A673 (cell line): ENCODE measurements around the gene PAQR9.

ENCODE experiments used
- CTCF ChIP-seq: fragments of 300-800, 200-600 bp; sonication (generic); conservative IDR thresholded peaks from 2 replicates; pipeline ENCODE4 v1.5.1; 2017; ENCODE audit warnings: low read depth, mild to moderate bottlenecking, antibody characterized with exemption, low read length, moderate library complexity, mixed read lengths
- EZH2 ChIP-seq: fragments of 200-600 bp; sonication (generic); IDR thresholded peaks from 2 replicates; pipeline ENCODE4 v1.6.1; 2017; ENCODE audit warnings: borderline replicate concordance, low read depth, mild to moderate bottlenecking, mixed read lengths, antibody characterized with exemption, low read length; ENCODE audit not compliant: poor library complexity, severe bottlenecking

GRCh38 chr3:142945023-142945422 lies 18.5 kb downstream of the PAQR9 start:
- TF ChIP-seq CTCF (no peak), EZH2 (no peak)
